Ramos (cell line): ENCODE data around the gene SLIT3.
"Not testable (repeated sequence)": the region's sequence is repeated elsewhere in the genome, so short reads cannot be mapped to it uniquely, and the experiment has no call there.

ENCODE experiments used
- in situ Hi-C: fragments of 300-500 bp; cut with MboI; formaldehyde crosslinking; loops from one replicate; pipeline ENCODE4 v1.14.3; 2022; ENCODE audit warnings: low sequenced_read_pairs; ENCODE audit not compliant: unreplicated experiment

SLIT3 gene

DNA sequence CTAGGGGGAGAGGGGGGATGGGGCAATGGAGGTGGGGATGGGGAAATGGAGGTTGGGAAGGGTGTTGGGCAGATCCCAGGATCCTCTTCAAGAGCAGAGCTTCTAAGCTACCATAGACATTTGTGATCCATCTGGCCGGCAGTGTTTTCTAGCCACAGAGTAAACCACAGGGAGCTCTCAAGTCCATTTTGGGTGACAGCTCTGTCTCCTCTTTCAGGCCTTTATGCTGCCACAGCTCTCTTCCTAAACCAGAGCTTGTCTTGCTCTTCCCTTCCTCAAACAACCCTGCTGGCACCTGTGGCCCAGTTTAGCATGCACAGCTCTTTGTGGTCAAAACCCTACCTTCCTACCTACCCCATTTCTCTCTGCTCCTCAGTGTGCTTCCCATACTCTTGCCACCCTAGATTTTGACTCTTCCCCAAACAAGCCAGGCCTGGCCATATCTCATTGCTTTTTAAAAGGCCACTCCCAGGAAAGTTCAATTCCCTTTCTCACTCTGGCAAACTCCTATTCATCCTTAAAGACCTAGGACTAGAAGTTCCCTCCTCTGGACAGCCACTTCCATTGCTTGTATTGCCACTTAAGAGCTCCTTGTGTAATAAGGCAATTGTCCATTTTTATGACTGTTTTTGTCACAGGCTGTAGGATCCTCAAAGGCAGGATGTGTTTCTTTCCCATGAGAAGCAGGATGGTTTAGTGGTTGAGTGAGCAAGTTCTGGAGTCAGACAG, 637.5 kb downstream of the SLIT3 start:
- in situ Hi-C loops: no loop called here

DNA sequence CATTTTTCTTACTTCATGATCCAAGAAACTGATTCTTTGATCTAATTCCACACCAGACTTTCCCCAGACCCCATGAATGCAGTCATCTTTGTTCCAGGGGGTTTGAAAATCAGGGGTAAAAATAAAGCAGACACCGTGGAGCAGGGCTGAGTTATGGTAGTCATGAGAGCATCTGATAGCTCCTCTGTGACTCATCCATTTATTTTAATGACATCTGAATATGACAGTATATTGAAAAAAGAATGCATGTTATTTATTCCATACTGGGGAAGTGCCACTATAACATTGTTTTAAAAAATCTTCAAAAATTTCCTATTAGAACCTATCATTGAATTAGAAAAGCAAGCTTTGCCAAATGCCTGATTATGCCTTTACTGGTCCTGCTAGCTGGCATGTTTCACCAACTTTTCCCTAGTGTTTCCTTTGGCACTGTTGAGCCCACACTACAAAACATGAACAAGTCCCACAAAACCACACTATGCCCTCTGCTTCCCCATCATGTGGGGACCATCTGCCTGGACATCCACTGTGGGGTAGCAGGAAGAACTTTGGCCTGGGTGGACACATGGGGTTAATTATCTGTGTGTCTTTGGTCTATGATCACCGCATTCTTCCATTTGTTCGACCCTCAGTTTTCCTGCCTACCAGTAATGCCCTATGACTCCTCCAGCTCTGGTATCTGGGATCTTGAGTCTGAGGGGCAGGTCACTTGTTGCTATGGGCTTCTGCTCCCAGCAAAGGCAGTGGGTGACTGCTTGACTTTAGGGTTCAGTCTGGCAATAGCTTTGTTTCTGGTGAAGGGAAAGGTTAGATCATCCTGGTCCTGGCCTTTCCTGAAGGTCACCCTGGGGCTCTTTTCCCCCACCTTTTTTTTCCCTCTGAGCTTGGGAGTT, 639.1 kb downstream of the SLIT3 start:
- in situ Hi-C loops: no loop called here

DNA sequence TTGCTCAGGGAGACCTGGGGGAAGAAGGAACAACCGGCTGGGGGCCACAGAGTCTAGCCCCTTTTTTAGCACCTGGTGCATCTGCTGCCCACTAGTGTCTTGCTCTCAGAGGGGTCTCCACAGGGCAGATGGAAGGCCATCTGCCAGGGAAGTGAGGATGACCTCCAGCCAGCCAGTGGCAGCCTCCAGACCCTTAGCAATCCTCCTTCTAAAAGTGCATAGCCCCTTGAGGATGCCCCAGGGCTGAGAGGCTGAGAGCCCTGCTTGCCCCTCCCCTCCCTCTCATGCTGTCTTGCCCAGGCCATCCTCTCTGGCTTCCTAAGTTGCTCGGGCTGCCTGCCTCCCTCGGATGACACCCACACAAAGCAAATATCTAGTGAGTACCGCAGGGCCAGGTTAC, 640.2 kb downstream of the SLIT3 start:
- in situ Hi-C loops: no loop called here

GRCh38 chr5:168659286-168659847, 641.6 kb downstream of the SLIT3 start:
- in situ Hi-C loops: no loop called here

GRCh38 chr5:168658394-168658793, 642.5 kb downstream of the SLIT3 start:
- in situ Hi-C loops: no loop called here

DNA sequence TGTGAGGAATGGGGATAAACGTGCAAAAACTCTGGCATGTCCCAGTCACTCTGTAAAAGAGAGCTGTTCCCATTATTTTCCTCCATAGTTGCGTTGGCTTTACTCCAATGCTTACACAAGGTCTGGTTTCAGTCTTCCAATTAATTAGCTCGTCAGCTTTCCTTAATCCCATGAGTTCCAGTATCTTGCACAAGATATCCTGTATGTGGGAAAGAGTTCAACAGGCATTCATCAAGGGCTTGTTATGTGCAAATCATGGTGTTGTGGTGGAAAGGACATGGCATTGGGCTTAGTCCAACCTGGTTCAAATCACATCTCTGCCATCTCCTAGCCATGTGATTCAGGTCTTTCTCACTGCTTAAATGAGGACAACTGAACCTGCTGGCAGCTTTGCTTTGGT, 644.3 kb downstream of the SLIT3 start:
- in situ Hi-C loops: no loop called here

- in situ Hi-C loops: no loop called here
Observed at GRCh38 chr5:168655316-168655715, 645.6 kb downstream of the SLIT3 start.

- in situ Hi-C loops: no loop called here
Observed at GRCh38 chr5:168654211-168654721, 646.7 kb downstream of the SLIT3 start.

GRCh38 chr5:168653626-168654025, 647.3 kb downstream of the SLIT3 start:
- in situ Hi-C loops: no loop called here

- in situ Hi-C loops: no loop called here
Observed at GRCh38 chr5:168651648-168652047, 649.3 kb downstream of the SLIT3 start.

- in situ Hi-C loops: no loop called here
Observed at GRCh38 chr5:168649306-168649705, 651.6 kb downstream of the SLIT3 start.

- in situ Hi-C loops: no loop called here
Observed at GRCh38 chr5:168648576-168648975, 652.4 kb downstream of the SLIT3 start.

GRCh38 chr5:168648016-168648415, 652.9 kb downstream of the SLIT3 start:
- in situ Hi-C loops: no loop called here

DNA sequence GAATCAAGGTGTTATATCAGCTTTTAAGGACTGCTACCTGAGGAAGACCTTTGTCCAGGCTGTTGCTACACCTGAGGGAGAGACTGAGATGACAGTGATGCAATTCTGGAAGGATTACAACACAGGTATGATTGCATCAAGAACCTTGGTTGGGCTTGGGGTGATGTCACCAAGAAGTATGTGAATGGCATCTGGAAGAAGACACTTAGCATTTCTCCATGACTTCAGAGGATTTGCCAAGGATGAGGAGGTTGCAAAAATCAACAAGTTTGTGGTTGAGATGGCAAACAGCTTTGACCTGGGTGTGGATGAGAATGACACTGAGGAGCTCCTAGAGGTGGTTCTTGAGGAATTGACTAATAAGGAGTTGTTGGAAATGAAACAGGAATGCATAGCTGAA, 653.9 kb downstream of the SLIT3 start:
- in situ Hi-C loops: no loop called here

GRCh38 chr5:168646335-168646734, 654.6 kb downstream of the SLIT3 start:
- in situ Hi-C loops: no loop called here

DNA sequence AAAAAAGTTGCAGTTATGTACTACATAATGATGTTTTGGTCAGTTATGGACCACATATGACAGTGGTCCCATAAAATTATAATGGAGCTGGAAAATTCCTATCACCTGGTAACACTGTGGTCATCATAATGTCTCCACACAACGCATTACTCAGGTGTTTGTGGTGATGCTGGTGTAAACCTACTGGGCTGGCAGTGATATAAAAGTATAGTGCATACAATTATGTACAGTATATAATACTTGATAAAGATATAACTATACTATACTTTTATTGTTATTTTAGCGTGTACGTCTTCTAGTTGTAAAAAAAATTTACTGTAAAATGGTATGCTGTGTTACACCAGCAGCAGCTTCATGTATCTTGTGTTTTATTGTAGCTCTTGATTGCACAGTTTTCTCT, 655.7 kb downstream of the SLIT3 start:
- in situ Hi-C loops: no loop called here

GRCh38 chr5:168642019-168642418, 658.9 kb downstream of the SLIT3 start:
- in situ Hi-C loops: no loop called here

DNA sequence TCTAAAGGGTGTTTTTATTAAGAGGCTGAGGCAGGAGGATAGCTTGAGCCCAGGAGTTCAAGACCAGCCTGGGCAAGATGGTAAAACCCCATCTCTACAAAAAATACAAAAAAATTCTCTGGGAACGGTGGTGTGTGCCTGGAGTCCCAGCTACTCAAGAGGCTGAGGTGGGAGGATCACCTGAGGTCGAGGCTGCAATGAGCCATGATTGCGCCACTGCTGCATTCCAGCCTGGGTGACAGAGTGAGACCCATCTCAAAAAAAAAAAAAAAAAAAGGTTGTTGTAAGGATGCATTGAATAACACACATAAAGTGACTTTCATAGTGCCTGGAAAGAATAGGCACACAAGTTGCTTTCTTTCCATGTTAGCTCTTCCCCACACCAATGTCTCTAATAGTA, 662.1 kb downstream of the SLIT3 start:
- in situ Hi-C loops: not testable (repeated sequence)

GRCh38 chr5:168637793-168638192, 663.1 kb downstream of the SLIT3 start:
- in situ Hi-C loops: no loop called here

DNA sequence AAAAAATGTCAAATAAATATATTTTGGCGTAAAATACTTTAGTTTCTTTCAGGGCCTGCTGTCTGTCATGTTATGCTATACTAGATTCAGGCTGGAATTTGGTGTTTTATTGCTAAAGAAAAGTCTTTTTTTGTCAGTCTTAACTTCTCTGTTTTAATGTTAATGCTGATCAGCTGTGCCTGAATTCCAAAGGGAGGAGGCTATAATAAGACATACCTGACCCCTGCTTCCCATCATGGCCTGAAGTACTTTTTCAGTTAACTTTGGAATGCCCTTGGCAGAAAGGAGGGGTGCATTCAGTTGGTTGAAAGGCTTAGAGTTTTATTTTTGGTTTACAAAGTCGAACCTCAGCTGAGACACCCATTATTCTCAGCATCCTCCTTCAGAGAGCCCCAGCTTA, 663.7 kb downstream of the SLIT3 start:
- in situ Hi-C loops: no loop called here

DNA sequence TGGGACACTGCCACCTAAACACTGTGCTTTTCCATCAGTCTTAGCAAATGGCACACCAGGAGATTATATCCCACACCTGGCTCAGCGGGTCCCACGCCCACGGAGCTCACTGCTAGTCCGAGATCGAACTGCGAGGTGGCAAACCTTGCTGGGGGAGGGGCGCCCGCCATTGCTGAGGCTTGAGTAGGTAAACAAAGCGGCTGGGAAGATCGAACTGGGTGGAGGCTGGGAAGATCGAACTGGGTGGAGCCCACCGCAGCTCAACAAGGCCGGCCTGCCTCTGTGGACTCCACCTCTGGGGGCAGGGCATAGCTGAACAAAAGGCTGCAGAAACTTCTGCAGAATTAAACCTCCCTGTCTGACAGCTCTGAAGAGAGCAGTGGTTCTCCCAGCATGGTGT, 670.0 kb downstream of the SLIT3 start:
- in situ Hi-C loops: not testable (repeated sequence)
